Natural killer cell (primary cell): ENCODE measurements around the gene ARHGAP24. TPM values are rescaled to one million over a fixed set of nuclear protein-coding genes. Genes with fewer than 3 reads are reported as not detected.

Source experiments
- ATAC-seq, 3 donors: fragments of 150-1000 bp in 2 of 3; fragments of 200-7000 bp in 1 of 3; cut with Tn5 transposase; 1 replicate in 1 of 3; 2 replicates in 2 of 3; pipeline ENCODE4 v1.10.0; 2021; ENCODE audit warnings: mild to moderate bottlenecking in 2 of 3, moderate library complexity in 2 of 3
- DNase-seq, 2 donors: peaks; one replicate each; pipeline versions ENCODE4 v3.0.0 to v3.0.0-alpha.2; 2013 to 2021; ENCODE audit warnings: mixed read lengths in 1 of 2
- H3K27ac ChIP-seq: one replicate; pipeline ENCODE4 v1.5.1; 2013; ENCODE audit warnings: mild to moderate bottlenecking, low read length
- H3K27me3 ChIP-seq: one replicate; pipeline ENCODE4 v1.6.1; 2013; ENCODE audit warnings: low read length; ENCODE audit not compliant: control insufficient read depth, insufficient read depth
- H3K36me3 ChIP-seq: one replicate; pipeline ENCODE4 v1.6.1; 2013; ENCODE audit warnings: low read length; ENCODE audit not compliant: control insufficient read depth, insufficient read depth
- H3K4me1 ChIP-seq: one replicate; pipeline ENCODE4 v1.6.1; 2013; ENCODE audit warnings: low read length; ENCODE audit not compliant: control insufficient read depth, insufficient read depth
- H3K4me3 ChIP-seq: one replicate; pipeline ENCODE4 v1.5.1; 2013; ENCODE audit warnings: low read length
- H3K9me3 ChIP-seq: one replicate; pipeline ENCODE4 v1.6.1; 2013; ENCODE audit warnings: low read length; ENCODE audit not compliant: control insufficient read depth, insufficient read depth
- H3K27ac Mint-ChIP-seq, 2 donors: one replicate each; pipeline ENCODE4 v1.8.0; 2022; ENCODE audit warnings: mild to moderate bottlenecking in 2 of 2, mixed read lengths in 2 of 2, moderate library complexity in 1 of 2
- H3K27me3 Mint-ChIP-seq, 2 donors: one replicate each; pipeline ENCODE4 v1.8.0; 2022; ENCODE audit warnings: low read depth in 2 of 2, mixed read lengths in 2 of 2
- H3K36me3 Mint-ChIP-seq: one replicate; pipeline ENCODE4 v1.8.0; 2022; ENCODE audit warnings: mixed read lengths
- H3K4me1 Mint-ChIP-seq, 2 donors: one replicate each; pipeline ENCODE4 v1.8.0; 2022; ENCODE audit warnings: mixed read lengths in 2 of 2
- H3K4me3 Mint-ChIP-seq: one replicate; pipeline ENCODE4 v1.8.0; 2022; ENCODE audit warnings: mild to moderate bottlenecking, moderate library complexity, mixed read lengths
- H3K9me3 Mint-ChIP-seq, 2 donors: one replicate each; pipeline ENCODE4 v1.8.0; 2022; ENCODE audit warnings: mixed read lengths in 2 of 2
- whole genome bisulfite sequencing: methylation state at CpG from one replicate; pipeline ENCODE4 v1.1.7; 2013; ENCODE audit warnings: missing lambda C conversion rate; ENCODE audit not compliant: insufficient coverage; 5-methylcytosine and 5-hydroxymethylcytosine counted together
- intact Hi-C: fragments of 100-400 bp; cut with micrococcal nuclease; formaldehyde crosslinking; loops from one replicate; pipeline ENCODE4 v1.14.2; 2022
- total RNA-seq, 4 donors: library from RNA; stranded (reverse); fragments of 120-200 nt in 1 of 4; gene quantifications; one replicate each; pipeline versions ENCODE4 v1.2.3 to v1.2.4, GENCODE V29; 2013 to 2022
- TF ChIP-seq, protein P1 (sequence below): fragments of 200-600 bp; IDR thresholded peaks from one replicate; pipeline ENCODE4 v1.8.0; 2022; ENCODE audit warnings: antibody characterized with exemption

Gene ARHGAP24
- total RNA-seq, 3 donors from 2014 or later (not counting 1 experiment from before 2014, with no cell fraction given) = 1.7 to 3.6 (median 1.7) TPM

GRCh38 chr4:85940151-85940550 lies 465.2 kb downstream of the ARHGAP24 start:
- TF ChIP-seq, protein P1, sequence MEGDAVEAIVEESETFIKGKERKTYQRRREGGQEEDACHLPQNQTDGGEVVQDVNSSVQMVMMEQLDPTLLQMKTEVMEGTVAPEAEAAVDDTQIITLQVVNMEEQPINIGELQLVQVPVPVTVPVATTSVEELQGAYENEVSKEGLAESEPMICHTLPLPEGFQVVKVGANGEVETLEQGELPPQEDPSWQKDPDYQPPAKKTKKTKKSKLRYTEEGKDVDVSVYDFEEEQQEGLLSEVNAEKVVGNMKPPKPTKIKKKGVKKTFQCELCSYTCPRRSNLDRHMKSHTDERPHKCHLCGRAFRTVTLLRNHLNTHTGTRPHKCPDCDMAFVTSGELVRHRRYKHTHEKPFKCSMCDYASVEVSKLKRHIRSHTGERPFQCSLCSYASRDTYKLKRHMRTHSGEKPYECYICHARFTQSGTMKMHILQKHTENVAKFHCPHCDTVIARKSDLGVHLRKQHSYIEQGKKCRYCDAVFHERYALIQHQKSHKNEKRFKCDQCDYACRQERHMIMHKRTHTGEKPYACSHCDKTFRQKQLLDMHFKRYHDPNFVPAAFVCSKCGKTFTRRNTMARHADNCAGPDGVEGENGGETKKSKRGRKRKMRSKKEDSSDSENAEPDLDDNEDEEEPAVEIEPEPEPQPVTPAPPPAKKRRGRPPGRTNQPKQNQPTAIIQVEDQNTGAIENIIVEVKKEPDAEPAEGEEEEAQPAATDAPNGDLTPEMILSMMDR = no peak
- no peaks in the 10 kb centered on the region for H3K27me3 Mint-ChIP-seq
- H3K9me3 Mint-ChIP-seq = peaks cover 4 to 7% of the 10 kb centered on the region in 2 donors
- intact Hi-C loops = no loop called here
- H3K4me3 Mint-ChIP-seq = no peak overlapping the region
- Histone ChIP-seq H3K4me3 (no peak overlapping the region), H3K27me3 (no peaks in the 10 kb centered on the region), H3K9me3 (no peaks in the 10 kb centered on the region), H3K36me3 (no peaks in the 10 kb centered on the region), H3K4me1 (no peaks in the 10 kb centered on the region), H3K27ac (no peak overlapping the region)
- no peak overlapping the region for H3K27ac Mint-ChIP-seq
- ATAC-seq (no peak), DNase-seq (no peak)
- H3K4me1 Mint-ChIP-seq = no peaks in the 10 kb centered on the region
- H3K36me3 Mint-ChIP-seq = no peaks in the 10 kb centered on the region

DNA sequence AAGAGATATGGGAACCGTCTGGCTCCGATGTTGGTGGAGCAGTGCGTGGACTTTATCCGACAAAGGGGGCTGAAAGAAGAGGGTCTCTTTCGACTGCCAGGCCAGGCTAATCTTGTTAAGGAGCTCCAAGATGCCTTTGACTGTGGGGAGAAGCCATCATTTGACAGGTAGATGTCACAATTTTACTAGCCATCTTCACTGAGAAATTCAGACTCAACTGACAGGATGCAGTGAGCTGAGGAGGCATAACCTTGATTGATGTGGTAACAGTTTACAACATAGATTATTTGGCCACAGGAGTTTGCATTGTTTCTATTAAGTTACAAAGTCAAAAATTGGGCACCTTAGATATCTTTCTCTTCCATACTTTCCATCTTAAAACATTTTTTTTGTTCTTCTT lies 467.2 kb downstream of the ARHGAP24 start:
- H3K9me3 Mint-ChIP-seq = peaks cover 2 to 4% of the 10 kb centered on the region in 2 donors
- H3K9me3 ChIP-seq = no peaks in the 10 kb centered on the region
- no peaks in the 10 kb centered on the region for H3K4me1 ChIP-seq
- 92% methylated on average over 5 of the region's 5 CpGs for WGBS
- H3K36me3 Mint-ChIP-seq = no peaks in the 10 kb centered on the region
- no peak overlapping the region for H3K4me3 ChIP-seq
- no peak for DNase-seq
- no peaks in the 10 kb centered on the region for H3K36me3 ChIP-seq
- no peaks in the 10 kb centered on the region for H3K4me1 Mint-ChIP-seq
- H3K27ac ChIP-seq = no peak overlapping the region
- no peak for ATAC-seq
- no peaks in the 10 kb centered on the region for H3K27me3 Mint-ChIP-seq
- no peak overlapping the region for H3K27ac Mint-ChIP-seq
- H3K27me3 ChIP-seq = no peaks in the 10 kb centered on the region
- intact Hi-C loops = no loop called here
- TF ChIP-seq, protein P1 = no peak
- H3K4me3 Mint-ChIP-seq = no peak overlapping the region

DNA sequence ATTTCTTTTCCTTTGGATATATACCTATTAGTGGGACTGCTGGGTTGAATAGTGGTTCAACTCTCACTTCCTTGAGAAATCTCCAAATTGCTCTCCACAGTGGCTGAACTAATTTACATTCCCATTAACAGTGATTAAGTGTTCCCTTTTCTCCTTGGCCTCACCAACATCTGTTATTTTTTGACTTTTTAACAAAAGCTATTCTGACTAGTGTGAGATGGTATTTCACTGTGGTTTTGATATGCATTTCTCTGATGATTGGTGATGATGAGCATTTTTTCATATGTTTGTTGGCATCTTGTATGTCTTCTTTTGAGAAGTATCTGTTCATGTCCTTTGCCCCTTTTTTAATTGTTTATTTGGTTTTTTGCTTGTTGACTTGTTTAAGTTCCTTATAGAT lies 471.9 kb downstream of the ARHGAP24 start:
- intact Hi-C loops = no loop called here

DNA sequence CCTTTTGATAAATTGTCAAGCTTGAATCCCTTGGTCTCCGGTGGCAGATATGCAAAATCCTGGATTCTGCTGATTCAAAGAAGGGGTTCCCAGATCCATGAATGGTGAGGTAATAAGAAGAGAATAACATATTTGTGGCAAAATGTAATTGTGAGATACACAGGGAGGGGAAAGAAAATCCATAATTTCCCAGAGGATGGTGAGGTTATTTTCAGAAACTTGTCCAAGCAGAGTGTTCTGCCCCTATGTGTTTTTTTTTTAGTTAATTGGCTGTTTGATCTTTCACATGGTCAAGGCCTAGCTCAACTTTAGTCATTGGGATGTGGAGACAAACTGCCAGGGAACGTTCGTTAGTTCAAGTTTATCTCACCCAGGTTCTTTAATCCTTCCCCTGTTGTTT lies 476.1 kb downstream of the ARHGAP24 start:
- whole genome bisulfite sequencing = 99% methylated on average over 3 of the region's 3 CpGs
- Histone ChIP-seq H3K36me3 (no peaks in the 10 kb centered on the region), H3K27me3 (no peaks in the 10 kb centered on the region), H3K4me1 (no peaks in the 10 kb centered on the region), H3K9me3 (peaks cover 4% of the 10 kb centered on the region), H3K4me3 (no peak overlapping the region), H3K27ac (no peak overlapping the region)
- H3K27me3 Mint-ChIP-seq = no peaks in the 10 kb centered on the region
- no peak overlapping the region for H3K27ac Mint-ChIP-seq
- H3K4me1 Mint-ChIP-seq = no peaks in the 10 kb centered on the region
- no peak overlapping the region for H3K4me3 Mint-ChIP-seq
- ATAC-seq (no peak), DNase-seq (no peak)
- intact Hi-C loops = no loop called here
- H3K9me3 Mint-ChIP-seq = peaks cover 4 to 8% of the 10 kb centered on the region in 2 donors
- TF ChIP-seq, protein P1 = no peak
- no peaks in the 10 kb centered on the region for H3K36me3 Mint-ChIP-seq

More for the DNA sequence above, 471.9 kb downstream of the ARHGAP24 start:
- ATAC-seq (no peak), DNase-seq (no peak)
- TF ChIP-seq, protein P1 = no peak
- Histone ChIP-seq H3K4me1 (no peaks in the 10 kb centered on the region), H3K9me3 (no peaks in the 10 kb centered on the region), H3K36me3 (no peaks in the 10 kb centered on the region), H3K27me3 (no peaks in the 10 kb centered on the region), H3K4me3 (no peak overlapping the region), H3K27ac (no peak overlapping the region)
- Mint-ChIP-seq H3K36me3 (no peaks in the 10 kb centered on the region), H3K9me3 (peaks cover 0 to 5% of the 10 kb centered on the region in 2 donors), H3K4me1 (no peaks in the 10 kb centered on the region), H3K4me3 (no peak overlapping the region), H3K27ac (no peak overlapping the region), H3K27me3 (no peaks in the 10 kb centered on the region)
